NCI-H510A (cell line): ENCODE data around the gene CAPN14.
A peak's percentile ranks its signal among the peaks of the same experiment; 100 is the strongest.
"Not testable (repeated sequence)": the region's sequence is repeated elsewhere in the genome, so short reads cannot be mapped to it uniquely, and the experiment has no call there.

Experiments used
- DNase-seq: peaks from one replicate; lab custom pipeline; 2025; lab: John Stamatoyannopoulos, UW

The CAPN14 gene

DNA sequence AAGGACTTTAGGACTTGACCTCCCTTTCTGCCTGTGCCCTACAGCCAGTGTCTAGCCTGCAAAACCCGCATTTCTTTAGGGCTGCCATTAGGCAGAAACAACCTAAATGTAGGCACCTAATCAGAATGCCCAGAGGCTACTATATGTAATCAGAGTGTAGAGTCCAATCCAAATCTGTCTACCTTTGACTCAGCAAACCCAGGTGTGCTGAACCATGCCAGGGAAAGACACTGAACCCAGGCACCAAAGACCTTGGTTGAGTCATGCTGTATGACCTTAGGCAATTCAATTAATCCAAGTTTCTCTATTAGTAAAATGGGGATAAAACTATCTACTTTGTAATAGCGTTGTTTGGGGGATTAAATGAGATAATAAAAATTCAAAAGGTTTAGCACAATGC lies 20.7 kb downstream of the CAPN14 start:
- DNase-seq: no peak

- DNase-seq: no peak
These were observed 23.5 kb downstream of the CAPN14 start for GRCh38 chr2:31193806-31194205.

- DNase-seq: no peak
These were observed 24.4 kb downstream of the CAPN14 start for GRCh38 chr2:31192851-31193392.

- DNase-seq: no peak
These were observed 24.9 kb downstream of the CAPN14 start for GRCh38 chr2:31192396-31192795.

GRCh38 chr2:31191931-31192330 lies 25.4 kb downstream of the CAPN14 start:
- DNase-seq: no peak

GRCh38 chr2:31190188-31190587 lies 27.1 kb downstream of the CAPN14 start:
- no peak for DNase-seq

- no peak for DNase-seq
These were observed 28.2 kb downstream of the CAPN14 start for GRCh38 chr2:31189141-31189540.

- no peak for DNase-seq
These were observed 29.2 kb downstream of the CAPN14 start for GRCh38 chr2:31188131-31188530.

DNA sequence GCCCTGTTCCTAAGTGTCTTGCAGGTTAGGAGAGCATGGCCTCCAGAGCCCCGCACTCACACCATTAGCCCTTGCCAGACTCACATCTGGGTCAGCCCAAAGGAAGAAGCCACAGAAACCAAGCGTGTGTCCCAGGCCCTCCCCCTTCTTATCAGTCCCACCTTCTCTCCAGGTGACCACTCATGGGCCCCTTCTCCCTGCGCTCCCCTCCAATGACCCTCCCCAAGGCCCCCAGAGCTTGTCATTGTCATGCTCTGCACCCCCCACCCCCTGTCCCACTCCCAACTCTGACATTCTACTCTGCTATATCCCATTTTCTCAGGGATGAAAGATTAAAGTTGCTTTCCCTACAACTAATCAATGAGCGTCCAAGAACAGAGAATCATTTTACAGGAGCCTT lies 30.1 kb downstream of the CAPN14 start:
- no peak for DNase-seq

GRCh38 chr2:31183973-31184372 lies 33.3 kb downstream of the CAPN14 start:
- DNase-seq: not testable (repeated sequence)

DNA sequence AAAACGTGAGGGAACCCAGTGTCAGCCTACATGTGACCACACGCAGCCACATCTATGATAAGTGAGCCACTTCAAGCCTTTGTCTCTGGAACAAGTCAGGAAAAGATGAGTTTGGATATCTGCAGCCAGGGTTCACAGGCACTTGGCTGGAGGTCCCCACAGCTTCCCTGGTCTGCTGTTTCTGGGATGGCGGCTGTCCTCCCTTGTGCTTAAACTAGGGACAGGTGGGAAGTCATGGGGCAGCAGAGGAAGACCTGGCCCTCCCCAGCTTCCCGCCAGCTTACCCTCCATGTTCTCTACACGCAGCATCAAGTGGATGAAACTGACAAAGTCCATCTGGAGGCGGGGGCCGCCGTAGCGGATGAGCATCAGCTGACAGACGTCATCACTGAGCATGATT lies 40.6 kb downstream of the CAPN14 start:
- DNase-seq: no peak

DNA sequence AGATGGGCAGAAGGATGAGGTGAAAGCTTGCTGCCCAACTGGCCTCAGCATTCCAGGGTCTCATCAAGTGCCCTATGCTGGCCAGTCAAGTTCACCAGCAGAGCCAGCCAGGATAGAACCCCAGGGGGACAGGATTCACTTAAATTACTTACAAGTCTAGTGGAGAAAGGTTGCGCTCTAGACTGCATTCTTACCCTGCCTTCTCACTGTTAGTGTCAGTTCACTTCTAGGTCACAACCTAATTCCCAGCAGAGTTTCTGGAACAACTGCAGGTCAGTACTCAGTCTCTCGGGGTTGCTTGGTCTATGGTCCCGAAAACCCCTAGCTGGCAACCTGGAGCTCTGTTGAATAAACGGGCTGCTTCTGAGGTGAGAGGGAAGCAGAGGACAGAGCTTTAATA lies 46.2 kb downstream of the CAPN14 start:
- no peak for DNase-seq

DNA sequence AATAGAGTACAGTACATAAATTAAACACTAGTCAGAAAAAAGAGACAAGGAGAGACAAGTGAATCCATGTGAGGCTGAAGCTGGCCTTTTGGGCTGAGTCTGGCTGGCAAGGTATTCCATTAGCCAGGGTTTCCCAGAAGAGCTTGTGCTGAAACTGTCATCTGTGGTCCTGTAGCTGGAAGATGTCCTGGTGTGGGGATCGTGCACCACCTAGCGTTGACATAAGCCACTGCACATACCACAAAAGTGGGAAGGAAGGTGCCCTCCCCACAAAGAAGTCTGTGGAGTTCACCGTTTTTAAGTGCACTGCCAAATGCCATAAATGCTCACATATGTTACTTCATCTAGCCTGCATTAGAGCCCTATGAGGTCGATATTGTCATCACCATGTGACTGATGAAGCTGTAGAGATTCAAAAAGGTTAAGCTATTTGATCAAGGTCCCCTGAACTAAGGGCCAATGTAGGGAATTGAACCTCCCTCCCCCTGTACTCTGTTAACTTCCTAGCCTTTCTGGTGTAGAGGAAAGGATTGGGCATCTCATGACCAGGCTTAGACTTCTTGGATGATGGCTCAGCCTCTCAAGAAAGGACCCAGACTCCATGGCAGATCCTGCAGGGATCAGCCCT lies 47.1 kb downstream of the CAPN14 start:
- peak; percentile 29 for DNase-seq

GRCh38 chr2:31168291-31168690 lies 49.0 kb downstream of the CAPN14 start:
- no peak for DNase-seq

DNA sequence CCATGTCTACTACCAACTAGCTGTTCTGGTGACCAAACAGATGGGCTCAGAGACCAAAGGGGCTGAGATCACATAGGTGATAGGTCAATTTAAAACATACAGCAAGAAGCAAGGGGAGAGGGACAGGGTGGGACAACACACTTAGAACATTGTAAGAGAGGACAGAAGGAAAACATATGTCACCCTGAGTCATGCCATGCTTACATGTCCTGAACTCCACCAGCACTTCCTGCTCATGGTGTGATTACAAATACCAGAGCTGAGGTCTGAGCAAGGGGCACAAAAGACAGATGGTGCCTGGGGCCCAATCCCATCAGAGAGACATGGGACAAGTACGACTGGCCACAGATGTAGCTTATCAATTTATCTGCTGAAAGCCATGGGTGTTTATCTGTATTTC lies 50.4 kb downstream of the CAPN14 start:
- no peak for DNase-seq

DNA sequence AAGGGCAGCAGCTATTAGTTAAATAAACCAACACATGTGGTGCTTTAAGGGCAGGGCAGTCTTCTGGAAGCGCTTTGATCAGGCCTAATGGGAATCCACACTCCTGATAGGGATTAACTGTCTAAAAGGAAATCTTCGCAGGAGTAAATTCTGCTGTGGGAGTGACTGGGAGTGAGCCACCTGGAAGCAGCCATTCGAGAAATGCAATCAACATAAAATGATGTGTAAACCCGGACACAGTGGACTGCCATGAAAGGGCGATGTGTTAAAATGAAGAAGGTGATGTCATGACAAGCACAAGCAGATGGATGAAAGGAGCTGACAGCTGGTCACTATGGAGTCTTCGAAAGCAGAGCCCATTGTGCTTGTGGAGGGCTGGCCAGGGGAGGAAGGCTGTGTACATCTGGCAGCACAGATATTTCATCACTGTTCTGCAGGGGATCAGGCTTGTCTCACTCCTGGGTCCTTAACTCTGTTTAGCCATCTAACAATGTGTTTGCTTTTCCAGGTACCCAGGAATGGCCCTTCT lies 54.2 kb downstream of the CAPN14 start:
- no peak for DNase-seq

DNA sequence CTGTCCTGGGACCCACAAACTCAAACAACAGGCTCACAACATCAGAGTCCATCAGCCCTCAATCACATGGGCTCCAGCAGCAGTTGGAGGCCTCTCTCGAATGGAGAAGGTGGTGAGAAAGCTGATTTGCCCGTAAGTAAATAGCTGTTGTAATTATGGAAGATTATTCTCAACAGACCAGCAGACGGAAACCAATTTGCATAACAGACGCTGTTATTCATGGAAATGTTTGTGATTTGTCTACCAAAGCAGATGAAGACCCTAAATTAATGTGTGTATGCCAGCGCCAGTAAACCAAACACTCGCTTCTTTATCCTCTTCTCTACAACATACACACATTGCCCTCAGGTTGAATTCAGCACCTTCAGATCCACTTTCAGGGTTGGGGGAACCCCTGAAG lies 55.7 kb downstream of the CAPN14 start:
- DNase-seq: no peak

- DNase-seq: no peak
These were observed 65.8 kb downstream of the CAPN14 start for GRCh38 chr2:31151501-31151900.

DNA sequence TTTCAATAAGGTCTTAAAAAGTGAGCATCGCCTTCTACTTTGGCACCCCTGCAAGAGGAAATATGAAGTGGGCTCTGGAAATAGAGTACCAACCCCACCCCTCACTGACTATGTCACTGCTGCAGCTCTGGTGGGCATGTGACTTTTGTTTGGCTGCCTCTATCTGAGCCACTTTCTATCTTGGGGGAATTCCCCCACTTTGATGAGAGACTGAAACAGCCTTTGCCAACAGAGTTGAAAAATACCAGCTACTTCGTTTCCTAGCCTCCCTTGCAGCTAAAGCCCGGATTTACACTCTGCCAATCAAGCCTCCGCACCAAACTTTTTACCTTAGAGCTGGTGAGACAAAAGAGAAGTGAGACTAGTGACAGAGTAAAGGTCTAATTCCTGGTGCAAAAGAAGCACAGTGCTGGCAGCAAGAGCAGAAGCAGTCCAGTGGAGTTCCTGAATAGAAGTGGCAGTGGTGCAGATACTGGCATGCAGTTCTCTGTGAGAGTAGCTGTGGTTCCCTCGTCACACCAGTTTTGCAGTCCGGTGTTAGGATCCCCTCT lies 67.1 kb downstream of the CAPN14 start:
- DNase-seq: no peak

- no peak for DNase-seq
These were observed 68.8 kb downstream of the CAPN14 start for GRCh38 chr2:31148514-31148913.

- DNase-seq: no peak
These were observed 69.7 kb downstream of the CAPN14 start for GRCh38 chr2:31147645-31148044.

DNA sequence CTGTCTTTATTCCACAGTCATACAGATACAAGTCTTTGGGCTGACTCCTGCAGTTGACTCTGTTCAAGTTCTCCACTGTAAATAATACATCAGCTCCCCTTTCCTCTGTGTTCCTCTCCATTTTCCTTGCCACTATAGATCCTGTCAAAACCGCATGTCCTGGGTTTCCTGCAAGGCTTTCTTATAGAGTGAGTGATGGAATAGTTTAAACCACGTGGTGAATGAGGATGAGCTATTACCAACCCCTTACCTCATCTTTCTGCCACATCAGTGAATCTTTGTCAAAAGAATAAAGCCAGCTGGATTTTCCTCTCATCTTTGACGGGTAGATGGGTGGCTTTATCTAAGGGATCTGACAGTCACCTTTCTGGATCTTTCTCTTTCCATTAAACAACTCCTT lies 75.2 kb downstream of the CAPN14 start:
- no peak for DNase-seq

DNA sequence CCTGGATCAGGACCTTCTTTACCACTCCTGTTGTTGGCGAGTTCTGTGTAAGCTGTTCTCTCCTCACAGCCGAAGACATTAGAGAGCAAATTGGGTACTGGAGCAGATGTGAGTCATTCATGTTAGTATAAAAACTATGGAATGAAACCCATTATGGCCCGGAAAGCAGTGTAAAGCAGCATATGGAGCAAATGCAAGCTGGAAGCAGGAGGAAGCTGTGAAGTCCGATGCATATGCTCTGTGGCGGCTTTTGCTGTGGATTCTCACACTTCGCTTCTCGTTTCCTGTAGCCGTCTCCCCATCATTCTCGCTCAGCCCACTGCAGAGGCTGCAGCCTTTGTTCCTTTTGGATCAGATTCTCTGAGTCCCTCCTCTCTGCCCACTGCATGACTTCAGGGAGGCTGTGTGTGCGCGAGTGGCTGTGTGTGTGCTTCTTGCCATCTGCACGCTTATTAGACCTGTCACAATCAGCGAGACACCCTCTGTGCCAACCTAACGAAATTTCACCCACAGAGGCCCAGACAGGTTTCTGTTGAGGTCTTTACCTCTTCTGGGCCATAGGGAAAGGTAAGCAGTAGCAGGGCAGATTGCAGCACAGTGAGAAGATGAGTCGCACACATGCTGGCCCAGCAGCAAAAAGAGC lies 75.8 kb downstream of the CAPN14 start:
- no peak for DNase-seq
